ENCODE measurements around the gene C12orf42.

- no peak for TF ChIP-seq SPI1 (IDR thresholded peaks at IDR 0.05; ENCODE audit: borderline replicate concordance, low read depth)
- TF ChIP-seq CTCF (IDR thresholded peaks at IDR 0.05; ENCODE audit: insufficient read depth, low read length) = no peak
These were observed 116.1 kb downstream of the C12orf42 start for GRCh38 chr12:103379670-103380069.
